Chondrocyte (in vitro differentiated cells): Measurements from ENCODE around the gene LSS. TPM values are rescaled to one million over a fixed set of nuclear protein-coding genes. Genes with fewer than 3 reads are reported as not detected.
"Not testable (repeated sequence)": the region's sequence is repeated elsewhere in the genome, so short reads cannot be mapped to it uniquely, and the experiment has no call there.

ENCODE experiments used
- DNase-seq: peaks from one replicate; pipeline ENCODE4 v3.0.0; 2021; ENCODE audit warnings: mixed read lengths, low spot score
- H3K27ac Mint-ChIP-seq: one replicate; pipeline ENCODE4 v1.8.0; 2021; ENCODE audit warnings: mild to moderate bottlenecking, moderate library complexity, mixed read lengths; ENCODE audit not compliant: unreplicated experiment
- H3K27me3 Mint-ChIP-seq: 2 replicates; pipeline ENCODE4 v1.8.0; 2021; ENCODE audit warnings: low read depth, mixed read lengths
- H3K36me3 Mint-ChIP-seq: 2 replicates; pipeline ENCODE4 v1.8.0; 2021; ENCODE audit warnings: low read depth, mixed read lengths
- H3K4me1 Mint-ChIP-seq: 2 replicates; pipeline ENCODE4 v1.8.0; 2021; ENCODE audit warnings: low read depth, mild to moderate bottlenecking, mixed read lengths
- H3K4me3 Mint-ChIP-seq: one replicate; pipeline ENCODE4 v1.8.0; 2021; ENCODE audit warnings: mild to moderate bottlenecking, moderate library complexity, mixed read lengths; ENCODE audit not compliant: unreplicated experiment
- H3K9me3 Mint-ChIP-seq: 2 replicates; pipeline ENCODE4 v1.8.0; 2021; ENCODE audit warnings: low read depth, mixed read lengths
- CTCF ChIP-seq: fragments of 200-600 bp; sonication (generic); IDR thresholded peaks from 2 replicates; pipeline ENCODE4 v1.5.0; 2021; ENCODE audit warnings: antibody characterized with exemption, mild to moderate bottlenecking, moderate library complexity
- total RNA-seq: library from RNA; stranded (reverse); gene quantifications from 3 replicates; pipeline ENCODE4 v1.2.1, GENCODE V29; 2021

The LSS gene
- total RNA-seq, 1 donor from 2014 or later, result 107 TPM

- H3K27ac Mint-ChIP-seq, result peak overlapping the region; percentile 98
- no peak for DNase-seq
- TF ChIP-seq CTCF, result no peak
Measured at GRCh38 chr21:46184625-46185555, 43.7 kb downstream of the LSS start.

GRCh38 chr21:46183910-46184624 lies 44.5 kb downstream of the LSS start, which contains the start of gene SPATC1L:
Gene SPATC1L (minus strand): TSS chr21:46184459. CDS start chr21:46182816, 1,643 bp downstream.
- peak within 1 kb of the TSS; percentile 98 for H3K27ac Mint-ChIP-seq
- H3K27me3 Mint-ChIP-seq, result no peaks in the 10 kb centered on the region
- H3K36me3 Mint-ChIP-seq, result peaks cover 4% of the 10 kb centered on the region
- H3K4me3 Mint-ChIP-seq, result peak within 1 kb of the TSS; percentile 87
- peaks cover 35% of the 10 kb centered on the region for H3K4me1 Mint-ChIP-seq
- TF ChIP-seq CTCF, result no peak
- H3K9me3 Mint-ChIP-seq, result no peaks in the 10 kb centered on the region
- no peak for DNase-seq

More at GRCh38 chr21:46184625-46185555, 43.7 kb downstream of the LSS start:
- peaks cover 41% of the 10 kb centered on the region for H3K4me1 Mint-ChIP-seq
- peaks cover 5% of the 10 kb centered on the region for H3K36me3 Mint-ChIP-seq
- no peaks in the 10 kb centered on the region for H3K9me3 Mint-ChIP-seq
- no peaks in the 10 kb centered on the region for H3K27me3 Mint-ChIP-seq
- peak overlapping the region; percentile 87 for H3K4me3 Mint-ChIP-seq

- H3K4me3 Mint-ChIP-seq, result peak overlapping the region; percentile 86
- H3K27me3 Mint-ChIP-seq, H3K27ac Mint-ChIP-seq, DNase-seq, H3K36me3 Mint-ChIP-seq, H3K9me3 Mint-ChIP-seq: not testable (repeated sequence)
- peaks cover 28% of the 10 kb centered on the region for H3K4me1 Mint-ChIP-seq
Measured at GRCh38 chr21:46183337-46183909, 45.2 kb downstream of the LSS start.

- Mint-ChIP-seq H3K27me3 (no peaks in the 10 kb centered on the region), H3K27ac (no peak overlapping the region), H3K9me3 (peaks cover under 1% of the 10 kb centered on the region), H3K36me3 (peaks cover under 1% of the 10 kb centered on the region), H3K4me1 (peaks cover 21% of the 10 kb centered on the region), H3K4me3 (peak overlapping the region; percentile 61)
- no peak for TF ChIP-seq CTCF
- no peak for DNase-seq
Measured at GRCh38 chr21:46182548-46183336, 45.8 kb downstream of the LSS start.

GRCh38 chr21:46181953-46182547 lies 46.5 kb downstream of the LSS start:
- DNase-seq, result no peak
- H3K9me3 Mint-ChIP-seq, result peaks cover 7% of the 10 kb centered on the region
- H3K27me3 Mint-ChIP-seq, result no peaks in the 10 kb centered on the region
- no peak for TF ChIP-seq CTCF
- H3K4me1 Mint-ChIP-seq, result peaks cover 21% of the 10 kb centered on the region
- H3K36me3 Mint-ChIP-seq, result peaks cover 3% of the 10 kb centered on the region
- no peak overlapping the region for H3K27ac Mint-ChIP-seq
- no peak overlapping the region for H3K4me3 Mint-ChIP-seq
